Esophagus muscularis mucosa (tissue), 3 donors: ENCODE measurements around the gene NAXD.

Experiments
- POLR2A ChIP-seq: fragments of 450-650 bp; IDR thresholded peaks from one replicate; pipeline ENCODE4 v1.6.1; 2017; ENCODE audit warnings: antibody characterized with exemption, moderate library complexity, mild to moderate bottlenecking, low read depth
- POLR2AphosphoS5 ChIP-seq, 2 donors: sonication (generic); formaldehyde crosslinking; IDR thresholded peaks; one replicate each; pipeline ENCODE4 v1.6.1; 2017; ENCODE audit warnings: antibody characterized with exemption in 2 of 2
- TF ChIP-seq, protein P1 (sequence below), 3 experiments: fragments of 200-600 bp in 2 of 3; fragments of 450-650 bp in 1 of 3; sonication (generic) in 2 of 3; IDR thresholded peaks; one replicate each; pipeline ENCODE4 v1.5.1; 2017 to 2019; ENCODE audit warnings: antibody characterized with exemption in 3 of 3, mild to moderate bottlenecking in 2 of 3, moderate library complexity in 1 of 3

DNA sequence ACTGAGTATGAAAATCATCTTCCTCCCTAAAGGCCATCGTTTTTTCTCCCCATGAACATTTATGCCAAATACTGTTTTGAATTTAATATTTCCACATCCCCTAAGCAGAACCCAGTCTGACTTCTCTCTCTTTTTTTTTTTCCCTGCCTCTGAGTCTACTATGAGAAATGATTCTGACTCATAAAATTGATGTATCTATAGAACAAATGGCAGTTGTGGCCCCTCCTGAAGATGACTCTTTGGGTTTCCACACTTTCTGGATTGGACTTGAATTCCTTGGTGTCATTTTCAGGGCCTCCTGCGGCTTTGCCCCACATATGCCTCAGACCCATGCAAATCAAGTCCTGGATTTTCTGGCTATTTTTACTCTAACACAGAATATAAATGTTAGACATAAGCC, 22.7 kb upstream of the NAXD start:
- TF ChIP-seq, protein P1, sequence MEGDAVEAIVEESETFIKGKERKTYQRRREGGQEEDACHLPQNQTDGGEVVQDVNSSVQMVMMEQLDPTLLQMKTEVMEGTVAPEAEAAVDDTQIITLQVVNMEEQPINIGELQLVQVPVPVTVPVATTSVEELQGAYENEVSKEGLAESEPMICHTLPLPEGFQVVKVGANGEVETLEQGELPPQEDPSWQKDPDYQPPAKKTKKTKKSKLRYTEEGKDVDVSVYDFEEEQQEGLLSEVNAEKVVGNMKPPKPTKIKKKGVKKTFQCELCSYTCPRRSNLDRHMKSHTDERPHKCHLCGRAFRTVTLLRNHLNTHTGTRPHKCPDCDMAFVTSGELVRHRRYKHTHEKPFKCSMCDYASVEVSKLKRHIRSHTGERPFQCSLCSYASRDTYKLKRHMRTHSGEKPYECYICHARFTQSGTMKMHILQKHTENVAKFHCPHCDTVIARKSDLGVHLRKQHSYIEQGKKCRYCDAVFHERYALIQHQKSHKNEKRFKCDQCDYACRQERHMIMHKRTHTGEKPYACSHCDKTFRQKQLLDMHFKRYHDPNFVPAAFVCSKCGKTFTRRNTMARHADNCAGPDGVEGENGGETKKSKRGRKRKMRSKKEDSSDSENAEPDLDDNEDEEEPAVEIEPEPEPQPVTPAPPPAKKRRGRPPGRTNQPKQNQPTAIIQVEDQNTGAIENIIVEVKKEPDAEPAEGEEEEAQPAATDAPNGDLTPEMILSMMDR (IDR thresholded peaks at IDR 0.05), result no peak
- TF ChIP-seq POLR2A, result no peak
- TF ChIP-seq POLR2AphosphoS5 (IDR thresholded peaks at IDR 0.05), result no peak
